CD4-positive, CD25-positive, alpha-beta regulatory T cell (primary cell): ENCODE measurements around the gene MRS2. TPM values are rescaled to one million over a fixed set of nuclear protein-coding genes. Genes with fewer than 3 reads are reported as not detected.
A peak's percentile ranks its signal among the peaks of the same experiment; 100 is the strongest.
"Not testable (repeated sequence)": the region's sequence is repeated elsewhere in the genome, so short reads cannot be mapped to it uniquely, and the experiment has no call there.

Experiments used
- ATAC-seq, 2 donors: fragments of 150-1000 bp; cut with Tn5 transposase; one replicate each; pipeline ENCODE4 v1.10.0; 2021; ENCODE audit warnings: low read depth in 2 of 2, moderate number of reproducible peaks in 2 of 2, moderate library complexity in 1 of 2
- DNase-seq, 3 donors: peaks; one replicate each; pipeline versions ENCODE4 v3.0.0 to v3.0.0-alpha.2; 2012 to 2022; ENCODE audit warnings: mixed read lengths in 1 of 3
- H3K27ac ChIP-seq: one replicate; pipeline ENCODE4 v1.7.0; 2013; ENCODE audit warnings: mild to moderate bottlenecking, low read length; ENCODE audit not compliant: insufficient read depth, poor library complexity, severe bottlenecking
- H3K27me3 ChIP-seq: one replicate; pipeline ENCODE4 v1.7.0; 2013; ENCODE audit warnings: low read length; ENCODE audit not compliant: control insufficient read depth, insufficient read depth
- H3K36me3 ChIP-seq: one replicate; pipeline ENCODE4 v1.7.0; 2013; ENCODE audit warnings: mild to moderate bottlenecking, low read length, moderate library complexity; ENCODE audit not compliant: control insufficient read depth, insufficient read depth
- H3K4me1 ChIP-seq: 2 replicates; pipeline ENCODE4 v1.7.0; 2013; ENCODE audit warnings: mild to moderate bottlenecking, low read length; ENCODE audit not compliant: insufficient read depth, control insufficient read depth, poor library complexity, severe bottlenecking
- H3K4me3 ChIP-seq: one replicate; pipeline ENCODE4 v1.7.0; 2013; ENCODE audit warnings: low read depth, mild to moderate bottlenecking, low read length, moderate library complexity
- H3K9me3 ChIP-seq, 2 experiments: 1 replicate in 1 of 2; 2 replicates in 1 of 2; pipeline ENCODE4 v1.7.0; 2013; ENCODE audit warnings: low read length in 2 of 2, mild to moderate bottlenecking in 1 of 2, moderate library complexity in 1 of 2; ENCODE audit not compliant: control insufficient read depth in 2 of 2
- H3K27ac Mint-ChIP-seq, 3 donors: one replicate each; pipeline ENCODE4 v1.8.0; 2020 to 2022; ENCODE audit warnings: mild to moderate bottlenecking in 3 of 3, mixed read lengths in 3 of 3, moderate library complexity in 2 of 3
- H3K27me3 Mint-ChIP-seq: one replicate; pipeline ENCODE4 v1.8.0; 2022; ENCODE audit warnings: mild to moderate bottlenecking, mixed read lengths
- H3K36me3 Mint-ChIP-seq: one replicate; pipeline ENCODE4 v1.8.0; 2020; ENCODE audit warnings: mixed read lengths
- H3K4me1 Mint-ChIP-seq, 4 donors: one replicate each; pipeline ENCODE4 v1.8.0; 2020 to 2022; ENCODE audit warnings: mixed read lengths in 4 of 4, mild to moderate bottlenecking in 1 of 4
- H3K4me3 Mint-ChIP-seq, 4 donors: one replicate each; pipeline ENCODE4 v1.8.0; 2020 to 2022; ENCODE audit warnings: mild to moderate bottlenecking in 4 of 4, mixed read lengths in 4 of 4, moderate library complexity in 3 of 4
- H3K9me3 Mint-ChIP-seq, 7 donors: one replicate each; pipeline ENCODE4 v1.8.0; 2020 to 2022; ENCODE audit warnings: mixed read lengths in 7 of 7, mild to moderate bottlenecking in 3 of 7, moderate library complexity in 2 of 7
- polyA plus RNA-seq, 4 donors: library from polyadenylated mRNA; unstranded; fragments of 300-500 nt; fragmentation: Illumina TruSeq; gene quantifications; one replicate each; pipeline ENCODE4 v1.2.3, GENCODE V29; 2021
- total RNA-seq: library from RNA; stranded (reverse); gene quantifications from one replicate; pipeline ENCODE4 v1.2.3, GENCODE V29; 2022

The MRS2 gene
- total and polyA plus RNA-seq, 5 donors from 2014 or later, result 9.7 to 17.5 (median 16.0) TPM

- no peak for DNase-seq
- no peak overlapping the region for H3K27ac ChIP-seq
- Mint-ChIP-seq H3K27me3 (peaks cover 13% of the 10 kb centered on the region), H3K36me3 (peaks cover 11% of the 10 kb centered on the region), H3K4me1 (peaks cover 11 to 40% (median 27%) of the 10 kb centered on the region in 4 donors), H3K9me3 (peaks cover 0 to 1% (median 0%) of the 10 kb centered on the region in 7 donors), H3K4me3 (peak overlapping the region in 3 of 4 donors; percentile 10 to 25 (median 17)), H3K27ac (peak overlapping the region in 1 of 3 donors; percentile 26)
- peaks cover 3% of the 10 kb centered on the region for H3K27me3 ChIP-seq
- ATAC-seq, result no peak
- no peaks in the 10 kb centered on the region for H3K9me3 ChIP-seq
- peaks cover 26% of the 10 kb centered on the region for H3K36me3 ChIP-seq
- no peak overlapping the region for H3K4me3 ChIP-seq
- peaks cover 21% of the 10 kb centered on the region for H3K4me1 ChIP-seq
Observed at GRCh38 chr6:24405262-24405661, 2.5 kb downstream of the MRS2 start.

- Histone ChIP-seq H3K9me3 (no peaks in the 10 kb centered on the region), H3K27ac (no peak overlapping the region), H3K4me1 (peaks cover 10% of the 10 kb centered on the region), H3K36me3 (peaks cover 43% of the 10 kb centered on the region), H3K27me3 (no peaks in the 10 kb centered on the region), H3K4me3 (no peak overlapping the region)
- Mint-ChIP-seq H3K27ac (peak overlapping the region in 1 of 3 donors; percentile 15), H3K36me3 (peaks cover 27% of the 10 kb centered on the region), H3K9me3 (no peaks in the 10 kb centered on the region), H3K4me1 (peaks cover 6 to 31% (median 18%) of the 10 kb centered on the region in 4 donors), H3K27me3 (no peaks in the 10 kb centered on the region), H3K4me3 (no peak overlapping the region)
- ATAC-seq (no peak), DNase-seq (no peak)
Observed at GRCh38 chr6:24408719-24409410, 6.1 kb downstream of the MRS2 start.

GRCh38 chr6:24410622-24411021, 7.9 kb downstream of the MRS2 start:
- Histone ChIP-seq H3K9me3 (no peaks in the 10 kb centered on the region), H3K27ac (no peak overlapping the region), H3K27me3 (no peaks in the 10 kb centered on the region), H3K4me3 (no peak overlapping the region), H3K36me3 (peaks cover 52% of the 10 kb centered on the region), H3K4me1 (no peaks in the 10 kb centered on the region)
- ATAC-seq, result no peak
- no peak for DNase-seq
- H3K9me3 Mint-ChIP-seq, result no peaks in the 10 kb centered on the region
- no peak overlapping the region for H3K27ac Mint-ChIP-seq
- H3K36me3 Mint-ChIP-seq, result peaks cover 29% of the 10 kb centered on the region
- no peaks in the 10 kb centered on the region for H3K27me3 Mint-ChIP-seq
- H3K4me1 Mint-ChIP-seq, result peaks cover 0 to 15% (median 4%) of the 10 kb centered on the region in 4 donors
- no peak overlapping the region for H3K4me3 Mint-ChIP-seq

GRCh38 chr6:24412294-24412693, 9.6 kb downstream of the MRS2 start:
- DNase-seq (peak in 1 of 3 donors; percentile 8), ATAC-seq (no peak)
- H3K9me3 ChIP-seq, result no peaks in the 10 kb centered on the region
- H3K27ac ChIP-seq, result no peak overlapping the region
- H3K9me3 Mint-ChIP-seq, result no peaks in the 10 kb centered on the region
- no peaks in the 10 kb centered on the region for H3K4me1 ChIP-seq
- H3K4me3 Mint-ChIP-seq, result no peak overlapping the region
- H3K36me3 Mint-ChIP-seq, result peaks cover 35% of the 10 kb centered on the region
- H3K4me1 Mint-ChIP-seq, result peaks cover 0 to 10% (median 4%) of the 10 kb centered on the region in 4 donors
- H3K4me3 ChIP-seq, result no peak overlapping the region
- peak overlapping the region in 1 of 3 donors; percentile 8 for H3K27ac Mint-ChIP-seq
- no peaks in the 10 kb centered on the region for H3K27me3 ChIP-seq
- H3K36me3 ChIP-seq, result peaks cover 64% of the 10 kb centered on the region
- H3K27me3 Mint-ChIP-seq, result no peaks in the 10 kb centered on the region

GRCh38 chr6:24414531-24414930, 11.8 kb downstream of the MRS2 start:
- not testable (repeated sequence) for H3K4me3 ChIP-seq, DNase-seq, H3K27me3 Mint-ChIP-seq, H3K27ac Mint-ChIP-seq, H3K27ac ChIP-seq, H3K4me3 Mint-ChIP-seq, H3K4me1 Mint-ChIP-seq, H3K27me3 ChIP-seq, ATAC-seq, H3K4me1 ChIP-seq, H3K9me3 Mint-ChIP-seq, H3K9me3 ChIP-seq
- H3K36me3 Mint-ChIP-seq, result peaks cover 41% of the 10 kb centered on the region
- peaks cover 68% of the 10 kb centered on the region for H3K36me3 ChIP-seq

GRCh38 chr6:24415753-24416152, 13.0 kb downstream of the MRS2 start:
- H3K27me3 Mint-ChIP-seq, result no peaks in the 10 kb centered on the region
- no peak overlapping the region for H3K27ac Mint-ChIP-seq
- H3K4me3 Mint-ChIP-seq, result no peak overlapping the region
- no peaks in the 10 kb centered on the region for H3K9me3 Mint-ChIP-seq
- Histone ChIP-seq H3K27me3 (no peaks in the 10 kb centered on the region), H3K4me3 (no peak overlapping the region), H3K9me3 (no peaks in the 10 kb centered on the region), H3K4me1 (no peaks in the 10 kb centered on the region), H3K36me3 (peaks cover 72% of the 10 kb centered on the region), H3K27ac (no peak overlapping the region)
- peaks cover 48% of the 10 kb centered on the region for H3K36me3 Mint-ChIP-seq
- peaks cover 0 to 7% (median 1%) of the 10 kb centered on the region in 4 donors for H3K4me1 Mint-ChIP-seq
- ATAC-seq (no peak), DNase-seq (no peak)

GRCh38 chr6:24419526-24419925, 16.8 kb downstream of the MRS2 start:
- Mint-ChIP-seq H3K4me1 (peaks cover 0 to 4% (median 0%) of the 10 kb centered on the region in 4 donors), H3K9me3 (no peaks in the 10 kb centered on the region), H3K36me3 (peaks cover 50% of the 10 kb centered on the region), H3K4me3 (no peak overlapping the region), H3K27ac (no peak overlapping the region), H3K27me3 (no peaks in the 10 kb centered on the region)
- H3K4me3 ChIP-seq, result no peak overlapping the region
- no peaks in the 10 kb centered on the region for H3K27me3 ChIP-seq
- ATAC-seq (no peak), DNase-seq (no peak)
- no peaks in the 10 kb centered on the region for H3K4me1 ChIP-seq
- H3K9me3 ChIP-seq, result no peaks in the 10 kb centered on the region
- H3K27ac ChIP-seq, result no peak overlapping the region
- peaks cover 93% of the 10 kb centered on the region for H3K36me3 ChIP-seq

- no peak for DNase-seq
- no peak overlapping the region for H3K4me3 ChIP-seq
- H3K27me3 ChIP-seq, result no peaks in the 10 kb centered on the region
- no peak overlapping the region for H3K27ac ChIP-seq
- ATAC-seq, result no peak
- no peak overlapping the region for H3K4me3 Mint-ChIP-seq
- no peaks in the 10 kb centered on the region for H3K9me3 Mint-ChIP-seq
- peaks cover 38% of the 10 kb centered on the region for H3K36me3 Mint-ChIP-seq
- no peaks in the 10 kb centered on the region for H3K9me3 ChIP-seq
- no peaks in the 10 kb centered on the region for H3K4me1 ChIP-seq
- no peak overlapping the region for H3K27ac Mint-ChIP-seq
- no peaks in the 10 kb centered on the region for H3K27me3 Mint-ChIP-seq
- peaks cover 0 to 4% (median 0%) of the 10 kb centered on the region in 4 donors for H3K4me1 Mint-ChIP-seq
- H3K36me3 ChIP-seq, result peaks cover 56% of the 10 kb centered on the region
Observed at GRCh38 chr6:24425091-24425490, 22.4 kb downstream of the MRS2 start.
